C4-2B (cell line): Measurements from ENCODE around the gene NRXN3.

Source experiments
- H3K27ac ChIP-seq: fragments of 450-650 bp; 2 replicates; pipeline ENCODE4 v1.5.1; 2017
- ZFX ChIP-seq: fragments of 450-650 bp; IDR thresholded peaks from 2 replicates; pipeline ENCODE4 v1.6.1; 2017
- TF ChIP-seq, protein P1 (sequence below): fragments of 450-650 bp; conservative IDR thresholded peaks from 2 replicates; pipeline ENCODE4 v1.5.1; 2017; ENCODE audit warnings: mild to moderate bottlenecking

The NRXN3 gene

DNA sequence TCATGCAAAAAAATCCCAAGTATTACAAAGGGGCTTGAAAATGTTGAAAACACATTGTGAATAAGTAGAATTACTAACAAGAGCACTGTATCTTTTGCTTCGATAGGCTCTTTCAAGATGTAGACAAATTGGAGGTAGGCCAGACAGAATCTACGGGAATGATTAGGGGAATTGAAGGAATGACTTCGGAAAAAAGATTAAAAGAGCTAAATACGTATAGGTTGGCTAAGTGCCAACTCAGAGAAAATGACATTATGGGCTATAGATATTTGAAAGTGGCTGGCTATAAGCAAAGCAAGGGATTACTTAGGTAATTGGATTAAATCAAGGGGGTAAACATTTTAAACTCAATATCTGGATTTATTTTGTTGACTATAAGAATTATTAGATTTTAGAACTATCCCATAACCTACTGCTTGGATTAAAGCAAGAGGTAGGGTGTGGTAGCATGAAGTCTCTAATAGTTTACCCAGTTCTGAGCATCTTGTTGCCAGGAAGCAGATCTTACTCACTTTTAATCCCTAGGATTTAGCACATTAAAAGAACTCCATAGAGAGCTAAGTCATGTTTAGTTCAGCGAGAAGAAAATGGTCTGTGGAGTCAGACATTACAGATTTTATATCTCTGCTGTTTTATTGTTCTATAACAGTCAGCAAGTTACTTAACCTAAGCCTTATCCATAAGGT, 1551.4 kb downstream of the NRXN3 start:
- TF ChIP-seq ZFX: no peak
- TF ChIP-seq, protein P1, sequence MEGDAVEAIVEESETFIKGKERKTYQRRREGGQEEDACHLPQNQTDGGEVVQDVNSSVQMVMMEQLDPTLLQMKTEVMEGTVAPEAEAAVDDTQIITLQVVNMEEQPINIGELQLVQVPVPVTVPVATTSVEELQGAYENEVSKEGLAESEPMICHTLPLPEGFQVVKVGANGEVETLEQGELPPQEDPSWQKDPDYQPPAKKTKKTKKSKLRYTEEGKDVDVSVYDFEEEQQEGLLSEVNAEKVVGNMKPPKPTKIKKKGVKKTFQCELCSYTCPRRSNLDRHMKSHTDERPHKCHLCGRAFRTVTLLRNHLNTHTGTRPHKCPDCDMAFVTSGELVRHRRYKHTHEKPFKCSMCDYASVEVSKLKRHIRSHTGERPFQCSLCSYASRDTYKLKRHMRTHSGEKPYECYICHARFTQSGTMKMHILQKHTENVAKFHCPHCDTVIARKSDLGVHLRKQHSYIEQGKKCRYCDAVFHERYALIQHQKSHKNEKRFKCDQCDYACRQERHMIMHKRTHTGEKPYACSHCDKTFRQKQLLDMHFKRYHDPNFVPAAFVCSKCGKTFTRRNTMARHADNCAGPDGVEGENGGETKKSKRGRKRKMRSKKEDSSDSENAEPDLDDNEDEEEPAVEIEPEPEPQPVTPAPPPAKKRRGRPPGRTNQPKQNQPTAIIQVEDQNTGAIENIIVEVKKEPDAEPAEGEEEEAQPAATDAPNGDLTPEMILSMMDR: no peak

DNA sequence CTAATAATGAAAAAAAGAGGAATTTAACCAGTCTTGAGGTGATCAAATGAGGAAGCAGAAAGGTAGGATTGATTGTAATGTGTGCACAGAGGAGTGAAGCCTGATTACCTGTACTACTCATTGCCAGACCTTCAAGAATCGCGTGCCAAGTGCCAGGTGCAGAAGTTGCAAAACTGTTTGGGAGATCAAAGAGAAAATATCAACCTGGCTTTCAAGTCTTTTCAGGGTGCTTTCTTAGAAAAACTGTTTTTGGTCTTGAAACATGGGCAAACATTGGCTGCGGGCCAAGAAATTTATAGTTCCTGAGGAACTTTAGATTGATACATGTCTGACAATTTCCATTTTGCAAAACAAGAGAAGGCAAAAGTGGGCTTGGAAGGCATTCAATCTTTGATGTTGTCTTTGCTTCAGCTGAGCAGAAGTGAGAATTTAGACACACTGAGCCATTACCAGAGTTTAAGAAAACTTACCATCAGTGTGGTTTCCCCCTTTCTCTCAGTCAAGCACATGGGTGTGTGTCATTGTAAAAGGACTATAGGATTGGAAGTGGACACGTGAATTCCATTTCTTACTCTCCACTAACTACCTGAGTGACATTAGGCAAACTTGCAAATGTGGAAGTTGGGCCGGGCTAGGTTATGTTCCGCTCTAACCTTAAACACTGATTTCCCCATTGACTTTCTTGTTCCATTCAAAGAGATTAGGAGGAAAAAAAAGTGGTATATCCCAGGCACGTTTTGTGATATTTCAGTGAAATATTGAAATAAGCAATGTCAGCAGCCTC, 1555.0 kb downstream of the NRXN3 start:
- no peak for TF ChIP-seq ZFX
- TF ChIP-seq, protein P1: no peak
- H3K27ac ChIP-seq: no peak overlapping the region

More for the DNA sequence above, 1551.4 kb downstream of the NRXN3 start:
- H3K27ac ChIP-seq: no peak overlapping the region

DNA sequence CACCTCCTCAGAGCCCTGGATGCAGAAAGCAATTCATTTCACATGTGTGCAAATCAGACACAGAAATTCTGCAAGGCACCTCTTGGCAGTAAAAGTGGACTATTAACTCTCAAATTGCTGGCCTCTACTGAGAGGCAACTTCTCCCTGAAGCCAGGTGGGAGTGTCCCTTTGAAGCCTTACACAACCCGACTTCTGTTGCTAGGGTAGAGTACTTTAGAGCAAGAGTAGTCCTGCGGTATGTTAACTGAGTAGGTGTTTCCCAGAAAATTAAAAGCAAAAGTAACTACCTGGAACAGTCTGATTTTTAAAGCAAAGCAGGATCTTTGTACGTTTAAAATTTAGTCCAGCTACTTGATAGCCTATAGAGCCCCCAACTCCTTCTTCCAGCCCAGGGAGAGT, 1557.7 kb downstream of the NRXN3 start:
- TF ChIP-seq ZFX: no peak
- no peak overlapping the region for H3K27ac ChIP-seq

DNA sequence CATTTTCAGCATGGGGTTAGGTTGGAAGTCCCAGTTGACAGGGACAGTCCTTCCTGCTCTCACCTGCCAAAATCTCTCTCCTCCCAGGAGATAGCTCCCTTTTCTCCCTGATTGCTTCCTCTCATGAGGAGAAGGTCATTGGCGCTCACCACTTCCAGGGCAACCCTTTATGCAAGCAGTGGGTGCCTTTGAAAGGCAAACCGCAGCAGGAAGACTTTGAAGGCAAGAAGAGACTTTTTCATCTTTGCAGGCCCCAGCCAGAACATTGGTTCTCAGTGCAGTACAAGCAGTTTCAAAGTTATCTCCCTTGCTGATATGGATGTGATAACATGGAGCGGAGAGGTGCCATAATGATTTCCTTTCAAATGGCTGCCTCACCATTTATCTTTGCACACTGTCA, 1558.2 kb downstream of the NRXN3 start:
- H3K27ac ChIP-seq: no peak overlapping the region
- TF ChIP-seq ZFX: no peak
- TF ChIP-seq, protein P1: no peak

DNA sequence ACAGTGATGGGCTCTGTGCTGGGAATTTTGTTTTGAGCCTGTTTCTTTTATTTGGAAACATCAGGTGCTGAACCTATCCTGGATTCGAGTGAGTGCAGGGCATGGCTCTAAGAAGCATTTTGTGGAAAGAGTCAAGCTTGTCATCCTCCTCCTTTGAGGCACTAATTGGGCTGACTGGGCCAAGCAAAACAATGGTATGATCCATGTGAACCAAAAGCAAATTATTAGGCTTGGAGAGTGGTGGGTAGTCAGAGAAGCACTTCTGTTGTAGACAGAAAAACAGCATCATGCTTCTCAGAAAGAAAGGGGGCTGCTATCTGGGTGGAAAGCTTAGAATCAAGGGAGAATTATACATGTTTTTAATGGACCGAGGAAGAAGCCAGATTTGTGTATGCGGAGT, 1559.6 kb downstream of the NRXN3 start:
- H3K27ac ChIP-seq: no peak overlapping the region
- TF ChIP-seq, protein P1: no peak
- TF ChIP-seq ZFX: no peak

DNA sequence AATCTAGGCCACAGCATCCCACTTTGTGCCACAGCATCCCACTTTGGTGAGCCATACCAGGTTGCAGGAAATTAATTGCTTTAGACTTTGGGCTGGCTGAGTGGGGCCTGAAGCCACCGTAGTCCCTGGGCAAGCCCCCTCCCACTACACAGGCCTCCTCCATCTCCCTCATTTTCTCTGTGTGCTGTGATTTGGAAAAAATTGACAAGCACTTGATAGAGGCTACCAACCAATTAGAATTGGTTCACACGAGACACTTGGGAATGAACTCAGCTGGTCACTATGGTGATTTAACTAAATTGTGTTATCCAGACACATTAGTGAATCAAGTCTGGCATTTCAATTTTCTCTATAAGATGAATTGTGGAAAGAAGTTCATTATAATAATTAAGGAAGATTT, 1560.0 kb downstream of the NRXN3 start:
- no peak for TF ChIP-seq ZFX
- TF ChIP-seq, protein P1: no peak
- H3K27ac ChIP-seq: no peak overlapping the region

DNA sequence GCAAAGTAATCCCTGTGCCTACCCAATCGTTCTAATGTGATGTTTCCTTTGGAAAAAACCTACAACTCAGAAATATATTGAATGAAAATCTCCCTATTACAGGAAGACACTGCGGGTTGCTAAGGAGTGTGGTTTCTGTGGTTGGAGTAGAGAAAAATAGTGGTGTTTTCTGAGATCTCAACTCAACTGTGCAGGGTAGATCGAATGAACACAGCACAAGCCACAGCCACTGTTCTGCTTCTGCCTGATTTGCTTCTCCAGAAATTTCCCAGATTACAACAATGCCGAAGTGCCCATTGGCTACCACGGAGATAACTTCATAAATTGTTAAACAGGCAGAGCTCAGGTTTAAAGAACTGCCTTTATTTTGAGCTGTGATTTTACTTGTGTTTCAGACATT, 1560.8 kb downstream of the NRXN3 start:
- TF ChIP-seq, protein P1: no peak
- H3K27ac ChIP-seq: no peak overlapping the region
